Vagina (tissue), 2 donors: ENCODE results near the gene NLRP7.

ENCODE experiments used
- CTCF ChIP-seq, 3 experiments: fragments of 450-650 bp in 2 of 3; fragments of 200-600 bp in 1 of 3; sonication (generic) in 1 of 3; IDR thresholded peaks; one replicate each; pipeline ENCODE4 v1.5.1; 2017 to 2019; ENCODE audit warnings: antibody characterized with exemption in 3 of 3, mild to moderate bottlenecking in 2 of 3, moderate library complexity in 2 of 3
- POLR2A ChIP-seq, 2 donors: fragments of 450-650 bp; IDR thresholded peaks; one replicate each; pipeline ENCODE4 v1.6.1; 2017; ENCODE audit warnings: antibody characterized with exemption in 2 of 2, mild to moderate bottlenecking in 2 of 2, moderate library complexity in 2 of 2

DNA sequence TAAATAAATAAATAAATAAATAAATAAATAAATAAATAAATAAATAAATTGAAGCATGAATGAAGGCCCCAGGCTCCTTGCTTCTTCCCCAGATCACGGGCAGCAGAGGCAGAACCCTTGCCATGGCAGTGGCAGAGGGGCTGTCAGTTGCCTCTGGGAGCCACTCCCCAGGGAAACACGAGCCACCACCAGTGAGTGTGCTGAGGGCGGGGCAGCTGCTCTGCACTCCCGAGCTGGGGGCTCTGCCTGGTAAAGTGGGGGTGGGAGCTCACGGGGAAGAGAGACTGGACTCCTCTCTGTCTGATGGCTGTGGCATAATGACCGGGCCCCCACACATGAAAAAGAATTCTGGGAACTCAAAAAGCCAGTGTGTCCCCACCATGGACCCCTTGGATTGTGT is 65.4 kb downstream of the NLRP7 start:
- TF ChIP-seq POLR2A (IDR thresholded peaks at IDR 0.05): no peak
- no peak for TF ChIP-seq CTCF (IDR thresholded peaks at IDR 0.05)
